Measurements from ENCODE around the gene ABHD11.
"Not testable (repeated sequence)": the region's sequence is repeated elsewhere in the genome, so short reads cannot be mapped to it uniquely, and the experiment has no call there.

ABHD11 gene

GRCh38 chr7:73718905-73719805, 19.4 kb downstream of the ABHD11 start, which contains the start of gene STX1A:
Gene STX1A (minus strand): TSS chr7:73719669. CDS start chr7:73719631, 38 bp downstream.
- DNase-seq (ENCODE audit: low read depth in 2 of 2): peak in 1 of 2 donors; percentile 50

DNA sequence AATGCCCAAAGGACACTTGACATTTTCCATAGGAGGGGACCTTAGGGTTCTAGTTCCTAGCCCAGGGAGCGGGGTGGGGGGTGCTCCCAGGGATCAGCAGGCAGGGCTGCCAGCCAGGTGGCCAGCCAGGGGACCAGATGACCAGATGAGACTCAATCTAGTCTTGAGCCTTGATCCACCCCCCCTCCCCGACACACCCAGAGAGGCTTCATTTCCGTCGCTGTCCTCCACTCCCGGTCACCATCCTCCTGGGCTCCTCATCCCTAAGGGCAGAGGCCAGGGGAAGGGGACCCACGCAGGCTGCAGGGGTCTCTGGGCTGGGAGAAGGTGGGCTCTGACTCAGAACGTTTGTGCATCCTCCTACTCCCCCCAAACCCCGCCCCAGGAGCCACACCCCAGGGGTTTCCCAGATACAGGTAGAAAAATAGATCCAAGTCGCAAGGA, 20.1 kb downstream of the ABHD11 start:
- no peak for DNase-seq (ENCODE audit: low read depth in 2 of 2)

DNA sequence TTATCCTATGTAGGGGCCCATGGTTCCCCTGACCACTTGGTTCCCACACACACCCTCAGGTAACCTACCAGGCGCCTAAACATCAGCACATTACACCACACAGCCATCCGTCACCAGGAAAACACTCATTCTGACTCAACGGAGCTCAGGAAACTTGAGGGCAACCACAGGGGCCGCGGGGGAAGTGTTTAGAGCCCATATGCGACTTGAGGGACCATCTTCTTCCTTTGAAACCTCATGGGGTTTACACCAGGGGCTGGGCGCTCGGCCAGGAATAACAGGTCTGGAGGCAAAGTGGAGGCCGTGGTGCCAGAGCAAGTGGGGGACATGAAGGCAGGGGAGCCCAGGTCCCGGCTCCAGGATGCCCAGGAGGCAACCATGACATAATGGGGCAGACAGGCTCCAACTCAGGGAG, 20.6 kb downstream of the ABHD11 start:
- peak; percentile 64 to 65 for DNase-seq (ENCODE audit: low read depth in 2 of 2)

GRCh38 chr7:73717025-73717807, 21.4 kb downstream of the ABHD11 start:
- DNase-seq (ENCODE audit: low read depth in 2 of 2): no peak

DNA sequence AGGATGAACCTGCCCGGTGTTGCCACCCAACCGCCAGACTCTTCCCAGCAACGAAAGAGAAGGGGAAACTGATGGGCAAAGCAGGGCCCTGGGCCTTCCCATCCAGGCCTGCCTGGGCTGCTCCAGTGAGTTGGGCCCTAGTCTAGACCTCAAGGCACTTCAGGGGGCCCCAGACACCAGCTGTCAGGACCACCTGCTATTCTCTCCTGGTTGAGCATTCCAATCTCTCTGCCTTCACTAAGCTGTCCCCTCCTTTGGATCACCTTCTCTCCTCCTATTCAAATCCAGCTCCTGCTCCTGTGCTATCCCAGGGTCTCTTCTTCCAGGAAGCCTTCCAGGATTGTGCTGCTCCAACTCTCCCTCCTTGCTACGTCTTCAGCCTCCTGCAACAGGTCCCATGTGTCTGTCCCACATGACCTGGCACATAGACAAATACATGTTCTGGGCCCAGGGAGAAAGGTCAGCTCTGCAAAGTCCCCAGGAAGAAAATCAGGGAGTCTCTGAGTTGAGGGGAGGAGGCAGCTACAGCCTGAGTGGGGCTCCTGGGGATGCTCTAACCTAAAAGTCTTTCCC, 22.2 kb downstream of the ABHD11 start:
- no peak for DNase-seq (ENCODE audit: low read depth in 2 of 2)

DNA sequence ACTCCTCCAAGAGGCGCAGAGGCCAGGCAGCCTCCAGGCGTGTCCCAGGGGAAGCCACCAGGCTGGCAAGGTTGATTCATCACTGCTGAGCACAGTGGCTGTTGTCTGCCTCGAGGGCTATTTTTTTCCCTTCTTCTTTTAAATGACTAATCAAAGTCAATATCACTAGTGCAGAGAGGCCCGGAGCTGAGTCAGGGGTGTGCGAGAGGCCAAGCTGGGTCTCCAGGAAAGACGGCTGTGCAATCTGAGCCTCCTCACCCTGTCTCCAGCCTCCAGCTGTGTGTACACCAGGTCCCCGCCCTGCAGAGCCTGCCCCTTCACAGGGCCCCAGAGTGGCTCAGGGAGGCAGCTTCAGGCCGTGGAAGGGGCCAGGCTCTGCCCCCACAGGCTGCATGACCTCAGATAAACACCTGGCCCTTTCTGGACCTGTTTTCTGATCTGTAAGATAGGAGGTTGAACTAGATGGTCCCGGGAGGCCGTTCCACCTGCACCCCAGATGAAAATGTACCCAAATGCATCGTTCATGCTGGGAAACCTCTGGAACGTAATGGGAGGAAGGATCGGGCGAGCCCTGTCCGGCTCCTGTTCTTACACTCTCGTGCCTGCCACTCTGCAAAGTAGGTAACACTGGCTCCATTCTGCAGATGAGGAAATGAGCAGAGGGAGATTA, 22.8 kb downstream of the ABHD11 start:
- peak in 1 of 2 donors; percentile 65 for DNase-seq (ENCODE audit: low read depth in 2 of 2)

DNA sequence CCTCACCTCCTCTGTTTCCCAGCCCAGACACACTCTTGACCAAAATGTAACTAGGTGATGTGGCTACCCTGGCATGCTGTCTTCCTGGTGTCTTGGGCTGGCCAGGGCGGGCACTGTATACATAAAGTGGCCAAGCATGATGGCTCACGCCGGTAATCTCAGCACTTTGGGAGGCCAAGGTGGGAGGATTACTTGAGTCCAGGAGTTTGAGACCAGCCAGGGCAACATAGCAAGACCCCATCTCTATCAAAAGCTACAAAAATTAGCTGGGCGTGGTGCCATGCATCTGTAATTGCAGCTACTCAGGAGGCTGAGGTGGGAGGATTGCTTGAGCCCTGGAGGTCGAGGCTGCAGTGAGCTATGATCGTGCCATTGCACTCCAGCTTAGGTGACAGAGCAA, 25.3 kb downstream of the ABHD11 start:
- not testable (repeated sequence) for DNase-seq (ENCODE audit: low read depth in 2 of 2)

- no peak for DNase-seq (ENCODE audit: low read depth in 2 of 2)
These were observed 25.8 kb downstream of the ABHD11 start for GRCh38 chr7:73712773-73713172.

DNA sequence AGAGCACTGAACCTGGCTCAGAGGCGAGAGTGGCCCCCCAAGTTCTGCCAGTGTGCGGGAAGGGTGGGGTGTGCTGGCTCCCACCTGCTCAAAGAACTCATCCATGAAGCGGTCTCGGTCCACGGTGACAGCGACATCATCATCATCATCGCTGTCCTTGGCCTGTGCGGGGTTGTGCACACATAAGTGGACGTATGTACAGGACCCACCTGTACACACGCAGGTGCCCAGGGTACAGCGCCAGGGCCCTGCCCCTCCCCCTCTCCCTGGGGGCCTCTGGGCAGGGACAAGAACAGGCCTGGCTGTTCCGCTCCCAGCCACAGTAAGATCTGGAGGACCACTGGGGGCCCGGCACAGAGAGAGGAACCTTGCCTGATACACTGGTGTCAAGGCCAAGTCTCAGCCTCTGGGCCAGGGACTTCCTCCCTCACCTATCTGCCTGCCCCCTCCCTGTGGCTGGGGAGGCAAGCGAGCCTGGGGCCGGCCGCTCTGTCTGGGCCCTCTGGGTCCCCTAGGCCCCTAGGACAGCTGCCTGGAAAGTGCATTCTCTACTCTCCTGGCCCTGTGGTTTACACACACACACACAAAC, 29.5 kb downstream of the ABHD11 start:
- DNase-seq (ENCODE audit: low read depth in 2 of 2): no peak

DNA sequence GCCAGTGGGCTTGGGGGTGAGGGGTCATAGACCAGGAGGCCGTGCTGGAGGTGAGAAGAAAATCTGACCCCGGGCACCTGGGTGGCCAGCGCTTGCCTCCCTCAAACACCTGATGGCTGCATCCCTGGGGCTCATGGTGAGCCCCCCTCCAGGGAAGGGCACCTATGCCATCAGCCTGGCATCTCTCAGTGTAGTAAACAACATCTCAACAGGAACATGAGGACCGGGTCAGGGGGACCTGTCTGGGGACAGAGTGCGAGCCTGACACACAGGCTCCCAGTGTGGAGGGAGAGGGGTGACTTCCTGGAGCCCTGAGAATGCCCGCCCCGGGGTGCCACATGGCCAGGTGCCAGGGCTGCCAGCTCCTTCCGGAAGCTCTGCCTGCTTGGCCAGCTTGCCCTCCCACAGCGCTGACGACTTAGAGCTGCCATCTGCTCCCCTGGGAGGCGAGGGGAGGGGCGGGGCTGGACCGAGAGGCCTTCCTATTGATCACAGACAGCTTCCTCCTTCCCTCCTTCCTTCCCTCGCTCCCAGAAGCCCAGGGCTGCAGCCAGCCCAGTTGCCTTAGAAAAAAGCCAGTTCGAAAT, 31.5 kb downstream of the ABHD11 start:
- DNase-seq (ENCODE audit: low read depth in 2 of 2): no peak

GRCh38 chr7:73706126-73707044, 32.2 kb downstream of the ABHD11 start:
- no peak for DNase-seq (ENCODE audit: low read depth in 2 of 2)

DNA sequence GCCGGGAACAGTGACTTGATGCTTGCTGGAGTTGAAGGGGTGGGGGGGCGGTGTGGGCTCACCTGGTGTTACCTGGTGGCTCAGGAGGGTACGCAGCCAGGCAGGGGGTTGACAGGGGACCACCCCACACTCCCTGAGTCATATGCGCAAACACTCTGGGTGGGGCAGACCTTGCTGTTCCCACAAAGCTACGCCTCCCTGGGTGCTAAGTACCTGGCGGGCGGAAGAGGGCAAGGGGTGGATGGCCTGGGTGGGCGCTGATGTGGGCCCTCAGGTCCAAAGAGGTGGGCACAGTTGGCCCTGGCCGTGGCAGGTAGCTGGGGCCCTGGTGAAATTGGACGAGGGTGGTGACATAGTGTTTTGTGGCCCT, 33.1 kb downstream of the ABHD11 start:
- DNase-seq (ENCODE audit: low read depth in 2 of 2): no peak

- no peak for DNase-seq (ENCODE audit: low read depth in 2 of 2)
These were observed 33.7 kb downstream of the ABHD11 start for GRCh38 chr7:73704640-73705550.

DNA sequence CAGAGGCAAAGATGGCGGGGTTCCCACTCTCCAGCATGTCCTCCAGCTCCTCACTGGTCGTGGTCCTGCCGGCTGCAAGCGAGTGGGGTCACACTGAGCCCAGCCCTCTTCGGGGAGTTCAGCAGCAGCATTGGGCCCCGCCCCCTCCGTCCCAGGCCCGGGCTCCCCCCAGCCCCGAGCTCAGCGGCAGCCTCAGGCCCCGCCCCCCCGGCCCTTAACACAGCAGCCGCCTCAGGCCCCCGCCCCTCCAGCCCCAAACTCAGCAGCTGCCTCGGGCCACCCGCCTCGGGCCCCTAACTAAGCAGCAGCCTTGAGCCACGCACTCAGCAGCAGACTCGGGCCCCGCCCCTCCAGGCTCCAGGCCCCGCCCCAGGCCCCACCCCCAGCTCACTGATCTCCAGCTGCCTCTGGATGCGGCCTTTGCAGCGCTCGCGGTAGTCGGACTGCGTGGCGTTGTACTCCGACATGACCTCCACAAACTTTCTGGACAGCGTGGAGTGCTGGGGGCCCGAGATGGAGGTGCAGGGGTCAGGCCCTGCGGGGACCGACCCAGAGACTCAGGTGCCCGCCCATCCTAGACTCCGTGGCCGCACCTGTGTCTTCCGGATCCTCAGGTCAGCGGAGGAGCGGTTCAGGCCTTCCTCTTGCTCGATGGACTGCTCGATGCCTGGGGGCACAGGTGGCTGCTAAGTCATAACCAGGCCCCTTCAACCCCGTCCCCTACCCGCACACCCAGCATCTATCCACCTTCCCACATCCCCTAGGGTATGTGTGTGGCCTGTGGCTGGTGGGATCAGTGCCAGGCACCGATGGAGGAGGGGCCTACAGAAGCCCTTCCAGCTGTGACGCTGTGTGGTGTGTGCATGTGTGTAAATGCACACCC, 34.6 kb downstream of the ABHD11 start:
- no peak for DNase-seq (ENCODE audit: low read depth in 2 of 2)

- no peak for DNase-seq (ENCODE audit: low read depth in 2 of 2)
These were observed 35.4 kb downstream of the ABHD11 start for GRCh38 chr7:73703225-73703624.

DNA sequence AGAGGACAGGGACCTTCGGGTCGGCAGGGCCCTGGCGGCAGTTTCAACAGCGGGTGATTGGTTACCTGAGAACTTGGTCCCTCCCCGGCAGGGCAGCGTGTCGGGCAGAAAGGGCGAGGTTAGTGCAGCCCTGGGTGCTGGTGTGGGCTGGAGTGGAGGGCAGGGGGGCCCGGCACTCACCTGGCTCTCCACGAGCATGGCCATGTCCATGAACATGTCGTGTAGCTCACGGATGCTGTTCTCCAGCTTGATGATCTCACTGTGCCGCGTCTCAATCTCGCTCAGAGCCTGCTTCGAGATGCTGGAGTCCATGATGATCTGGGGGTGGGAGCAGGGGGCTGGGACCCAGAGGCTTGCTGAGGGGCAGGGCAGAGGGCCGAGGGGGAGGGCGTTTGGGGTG, 35.9 kb downstream of the ABHD11 start:
- DNase-seq (ENCODE audit: low read depth in 2 of 2): no peak

GRCh38 chr7:73702226-73702625, 36.4 kb downstream of the ABHD11 start:
- no peak for DNase-seq (ENCODE audit: low read depth in 2 of 2)
